Esophagus muscularis mucosa (tissue), 4 donors: ENCODE measurements around the gene CHST14. TPM values are rescaled to one million over a fixed set of nuclear protein-coding genes. Genes with fewer than 3 reads are reported as not detected.

Experiments
- DNase-seq: peaks from one replicate; pipeline ENCODE4 v3.0.0-alpha.2; 2017; ENCODE audit errors: extremely low spot score
- H3K27ac ChIP-seq, 4 donors: fragments of 200-600 bp; sonication (generic); replicated peaks in 1 of 4; 1 replicate in 3 of 4; 2 replicates in 1 of 4; pipeline ENCODE4 v1.5.1; 2016 to 2019; ENCODE audit warnings: mild to moderate bottlenecking in 1 of 4
- H3K27me3 ChIP-seq, 4 donors: fragments of 200-600 bp; sonication (generic); one replicate each; pipeline versions ENCODE4 v1.5.1 to v1.6.0; 2016 to 2019
- H3K36me3 ChIP-seq, 4 donors: fragments of 200-600 bp; sonication (generic); one replicate each; pipeline ENCODE4 v1.5.1; 2016 to 2019
- H3K4me1 ChIP-seq, 4 donors: fragments of 200-600 bp; sonication (generic); one replicate each; pipeline ENCODE4 v1.5.1; 2016 to 2019
- H3K4me3 ChIP-seq, 4 donors: fragments of 200-600 bp; sonication (generic); 1 replicate in 2 of 4; 2 replicates in 2 of 4; pipeline ENCODE4 v1.5.1; 2016 to 2019; ENCODE audit warnings: mild to moderate bottlenecking in 4 of 4, moderate library complexity in 1 of 4
- H3K9me3 ChIP-seq, 4 donors: fragments of 200-600 bp; sonication (generic); 1 replicate in 3 of 4; 2 replicates in 1 of 4; pipeline ENCODE4 v1.5.1; 2016 to 2019
- EP300 ChIP-seq: sonication (generic); formaldehyde crosslinking; IDR thresholded peaks from one replicate; pipeline ENCODE4 v1.6.1; 2017; ENCODE audit warnings: antibody characterized with exemption
- POLR2A ChIP-seq: fragments of 450-650 bp; IDR thresholded peaks from one replicate; pipeline ENCODE4 v1.6.1; 2017; ENCODE audit warnings: antibody characterized with exemption, moderate library complexity, mild to moderate bottlenecking, low read depth
- POLR2AphosphoS5 ChIP-seq, 2 donors: sonication (generic); formaldehyde crosslinking; IDR thresholded peaks; one replicate each; pipeline ENCODE4 v1.6.1; 2017; ENCODE audit warnings: antibody characterized with exemption in 2 of 2
- WGBS: methylation state at CpG from one replicate; pipeline ENCODE4 v1.1.5; 2018; 5-methylcytosine and 5-hydroxymethylcytosine counted together
- intact Hi-C: fragments of 100-400 bp; cut with DNase I; formaldehyde crosslinking; loops from one replicate; pipeline ENCODE4 v1.15.1; 2023
- total RNA-seq, 4 donors: library from RNA; depleted of rRNA; stranded (reverse); fragments of >200 nt; gene quantifications; one replicate each; pipeline versions ENCODE4 v1.1.0 to v1.2.1, GENCODE V29; 2016
- TF ChIP-seq, protein P1 (sequence below), 3 experiments: fragments of 200-600 bp in 2 of 3; fragments of 450-650 bp in 1 of 3; sonication (generic) in 2 of 3; IDR thresholded peaks; one replicate each; pipeline ENCODE4 v1.5.1; 2017 to 2019; ENCODE audit warnings: antibody characterized with exemption in 3 of 3, mild to moderate bottlenecking in 2 of 3, moderate library complexity in 1 of 3

Gene CHST14
- total RNA-seq, 4 donors from 2014 or later: 7.9 to 16.6 (median 12.5) TPM

DNA sequence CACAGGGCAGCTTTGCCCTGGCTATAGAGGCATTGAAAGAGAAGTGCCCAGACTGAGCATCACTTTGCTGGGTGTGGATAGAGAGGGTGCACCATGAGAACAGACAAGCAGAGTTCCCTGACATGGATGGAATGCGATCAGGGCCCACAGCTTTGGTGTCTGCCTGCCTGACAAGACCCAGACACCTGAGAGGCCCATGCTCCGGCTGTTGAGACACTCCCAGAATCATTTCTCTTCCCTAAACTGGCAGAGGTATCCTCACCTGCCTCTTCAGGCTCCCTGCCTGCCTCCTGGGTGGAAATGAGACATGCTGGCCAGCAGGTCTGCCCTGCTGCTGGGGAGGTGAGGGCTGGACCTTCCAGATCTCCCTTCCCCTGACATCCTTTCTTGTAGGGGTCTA is 10.4 kb upstream of the CHST14 start:
- no peaks in the 10 kb centered on the region for H3K27me3 ChIP-seq
- H3K4me3 ChIP-seq: no peak overlapping the region
- H3K9me3 ChIP-seq: no peaks in the 10 kb centered on the region
- intact Hi-C loops: no loop called here
- TF ChIP-seq POLR2A (no peak), POLR2AphosphoS5 (IDR thresholded peaks at IDR 0.05) (no peak), EP300 (no peak)
- TF ChIP-seq, protein P1, sequence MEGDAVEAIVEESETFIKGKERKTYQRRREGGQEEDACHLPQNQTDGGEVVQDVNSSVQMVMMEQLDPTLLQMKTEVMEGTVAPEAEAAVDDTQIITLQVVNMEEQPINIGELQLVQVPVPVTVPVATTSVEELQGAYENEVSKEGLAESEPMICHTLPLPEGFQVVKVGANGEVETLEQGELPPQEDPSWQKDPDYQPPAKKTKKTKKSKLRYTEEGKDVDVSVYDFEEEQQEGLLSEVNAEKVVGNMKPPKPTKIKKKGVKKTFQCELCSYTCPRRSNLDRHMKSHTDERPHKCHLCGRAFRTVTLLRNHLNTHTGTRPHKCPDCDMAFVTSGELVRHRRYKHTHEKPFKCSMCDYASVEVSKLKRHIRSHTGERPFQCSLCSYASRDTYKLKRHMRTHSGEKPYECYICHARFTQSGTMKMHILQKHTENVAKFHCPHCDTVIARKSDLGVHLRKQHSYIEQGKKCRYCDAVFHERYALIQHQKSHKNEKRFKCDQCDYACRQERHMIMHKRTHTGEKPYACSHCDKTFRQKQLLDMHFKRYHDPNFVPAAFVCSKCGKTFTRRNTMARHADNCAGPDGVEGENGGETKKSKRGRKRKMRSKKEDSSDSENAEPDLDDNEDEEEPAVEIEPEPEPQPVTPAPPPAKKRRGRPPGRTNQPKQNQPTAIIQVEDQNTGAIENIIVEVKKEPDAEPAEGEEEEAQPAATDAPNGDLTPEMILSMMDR (IDR thresholded peaks at IDR 0.05): no peak
- peaks cover 14 to 15% (median 15%) of the 10 kb centered on the region in 4 donors for H3K4me1 ChIP-seq
- WGBS: 100% methylated on average over 1 of the region's 2 CpGs
- H3K27ac ChIP-seq: no peak overlapping the region
- peaks cover 27 to 72% (median 60%) of the 10 kb centered on the region in 4 donors for H3K36me3 ChIP-seq
- no peak for DNase-seq

DNA sequence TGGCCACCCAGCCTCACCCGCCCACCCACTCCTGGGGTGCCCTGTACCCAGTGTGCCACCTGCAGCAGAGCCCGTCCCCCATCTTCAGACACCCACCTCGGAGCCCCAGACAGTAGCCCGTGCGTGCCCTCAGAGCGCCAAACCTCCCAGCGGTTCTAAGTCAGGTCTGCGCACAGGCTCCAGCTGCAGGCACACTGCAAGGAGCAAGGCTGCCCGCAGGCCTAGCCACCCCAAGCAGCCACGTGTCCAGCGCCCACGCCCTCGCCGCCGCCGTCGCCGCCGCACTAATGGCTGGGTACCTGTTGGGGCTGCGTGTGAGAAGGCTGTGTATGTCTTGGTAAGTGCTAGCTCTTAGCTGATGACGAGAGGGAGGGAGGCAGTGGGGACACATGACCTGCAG is 8.8 kb upstream of the CHST14 start:
- intact Hi-C loops: no loop called here
- Histone ChIP-seq H3K9me3 (no peaks in the 10 kb centered on the region), H3K27me3 (no peaks in the 10 kb centered on the region), H3K4me3 (no peak overlapping the region), H3K36me3 (peaks cover 36 to 87% (median 76%) of the 10 kb centered on the region in 4 donors), H3K4me1 (peaks cover 0 to 6% (median under 1%) of the 10 kb centered on the region in 4 donors), H3K27ac (no peak overlapping the region)
- 89% methylated on average over 9 of the region's 21 CpGs for WGBS
- TF ChIP-seq, protein P1 (IDR thresholded peaks at IDR 0.05): no peak
- TF ChIP-seq POLR2AphosphoS5 (IDR thresholded peaks at IDR 0.05) (no peak), EP300 (no peak), POLR2A (no peak)
- DNase-seq: no peak

DNA sequence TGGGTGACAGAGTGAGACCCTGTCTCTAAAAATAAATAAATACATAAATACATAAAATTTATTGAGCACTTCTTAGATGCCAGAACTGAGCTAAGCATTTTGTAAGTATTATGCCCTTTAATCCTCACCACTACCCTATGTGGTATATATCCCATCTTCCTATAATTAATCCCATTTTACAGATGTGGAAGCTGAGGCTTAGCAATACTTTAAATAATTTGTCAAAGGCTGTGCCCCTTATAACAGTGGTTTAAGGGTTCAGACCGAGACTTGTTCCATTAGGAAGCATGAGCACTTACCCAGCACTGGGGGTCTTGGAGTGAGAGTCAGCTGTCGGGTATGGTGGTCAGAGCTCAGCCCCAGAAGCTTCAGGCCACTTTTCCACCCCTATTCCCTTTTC is 7.5 kb upstream of the CHST14 start:
- no peak for DNase-seq
- 94% methylated on average over 2 of the region's 2 CpGs for WGBS
- TF ChIP-seq EP300 (no peak), POLR2AphosphoS5 (IDR thresholded peaks at IDR 0.05) (no peak), POLR2A (no peak)
- TF ChIP-seq, protein P1 (IDR thresholded peaks at IDR 0.05): no peak
- peaks cover 36 to 93% (median 82%) of the 10 kb centered on the region in 4 donors for H3K36me3 ChIP-seq
- peaks cover 0 to 6% (median 0%) of the 10 kb centered on the region in 4 donors for H3K4me1 ChIP-seq
- H3K4me3 ChIP-seq: no peak overlapping the region
- intact Hi-C loops: no loop called here
- no peaks in the 10 kb centered on the region for H3K27me3 ChIP-seq
- no peaks in the 10 kb centered on the region for H3K9me3 ChIP-seq
- no peak overlapping the region for H3K27ac ChIP-seq

DNA sequence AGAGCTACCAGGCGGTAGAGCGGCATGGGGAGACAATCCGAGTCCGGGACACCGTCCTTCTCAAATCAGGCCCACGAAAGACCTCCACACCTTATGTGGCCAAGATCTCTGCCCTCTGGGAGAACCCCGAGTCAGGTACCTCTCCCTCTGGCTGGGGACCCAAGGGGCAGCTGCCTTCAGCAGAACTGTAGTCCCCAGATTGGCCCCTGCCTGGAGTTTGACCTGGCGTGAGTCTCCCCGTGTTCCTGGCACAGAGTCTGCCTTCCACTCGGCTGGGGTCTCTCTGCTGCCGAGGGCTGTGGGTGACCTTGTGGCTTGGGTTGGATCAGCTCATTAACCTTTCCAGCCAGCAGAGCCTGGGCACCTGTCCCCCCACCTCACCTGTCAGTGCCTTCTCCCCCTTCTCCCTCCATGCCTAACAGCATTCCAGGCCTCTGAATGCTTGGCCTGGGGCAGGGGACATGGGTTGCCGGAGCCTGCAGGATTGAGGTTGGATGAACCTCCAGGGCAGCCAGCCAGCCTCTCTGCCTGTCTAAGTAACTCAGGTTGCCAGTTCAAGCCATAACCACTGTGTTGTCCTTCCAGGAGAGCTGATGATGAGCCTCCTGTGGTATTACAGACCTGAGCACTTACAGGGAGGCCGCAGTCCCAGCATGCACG is 6.8 kb upstream of the CHST14 start:
- H3K4me3 ChIP-seq: no peak overlapping the region
- H3K9me3 ChIP-seq: no peaks in the 10 kb centered on the region
- DNase-seq: no peak
- TF ChIP-seq EP300 (no peak), POLR2AphosphoS5 (IDR thresholded peaks at IDR 0.05) (no peak), POLR2A (no peak)
- TF ChIP-seq, protein P1 (IDR thresholded peaks at IDR 0.05): no peak
- no peaks in the 10 kb centered on the region for H3K27me3 ChIP-seq
- 95% methylated on average over 13 of the region's 14 CpGs for WGBS
- H3K4me1 ChIP-seq: peaks cover 0 to 6% (median 0%) of the 10 kb centered on the region in 4 donors
- intact Hi-C loops: no loop called here
- no peak overlapping the region for H3K27ac ChIP-seq
- H3K36me3 ChIP-seq: peaks cover 31 to 86% (median 75%) of the 10 kb centered on the region in 4 donors
